Fibroblast of lung (primary cell): Measurements from ENCODE around the gene TMEM89. TPM values are rescaled to one million over a fixed set of nuclear protein-coding genes. Genes with fewer than 3 reads are reported as not detected.

ENCODE experiments used
- DNase-seq, 2 donors: peaks; one replicate each; pipeline versions ENCODE4 v3.0.0 to v3.0.0-alpha.2; 2010; ENCODE audit warnings: low read depth in 2 of 2
- H2AFZ ChIP-seq: 2 replicates; pipeline ENCODE4 v1.5.1; 2012; ENCODE audit warnings: low read length, control low read depth, inconsistent platforms
- H3K27ac ChIP-seq: 2 replicates; pipeline ENCODE4 v1.5.1; 2011; ENCODE audit warnings: low read length, control low read depth; ENCODE audit not compliant: insufficient read depth
- H3K27me3 ChIP-seq: 2 replicates; pipeline ENCODE4 v1.5.1; 2011; ENCODE audit warnings: mild to moderate bottlenecking, low read length; ENCODE audit not compliant: control insufficient read depth, insufficient read depth
- H3K36me3 ChIP-seq: 2 replicates; pipeline ENCODE4 v1.5.1; 2011; ENCODE audit warnings: low read length; ENCODE audit not compliant: control insufficient read depth, insufficient read depth
- H3K4me1 ChIP-seq: 2 replicates; pipeline ENCODE4 v1.5.1; 2011; ENCODE audit warnings: low read length; ENCODE audit not compliant: control insufficient read depth, insufficient read depth; ENCODE audit errors: extremely low read depth
- H3K4me2 ChIP-seq: 2 replicates; pipeline ENCODE4 v1.5.1; 2011; ENCODE audit warnings: low read length, control low read depth; ENCODE audit not compliant: insufficient read depth; ENCODE audit errors: extremely low read depth
- H3K4me3 ChIP-seq, 4 experiments: fragments of 200-600 bp in 1 of 4; sonication (generic) in 1 of 4; replicated peaks in 1 of 4; 2 replicates each; pipeline ENCODE4 v1.5.1; 2011 to 2016; ENCODE audit warnings: low read length in 4 of 4, low read depth in 3 of 4, mild to moderate bottlenecking in 3 of 4, control low read depth in 2 of 4, inconsistent platforms in 1 of 4, mixed read lengths in 1 of 4; ENCODE audit not compliant: insufficient read depth in 1 of 4; ENCODE audit errors: control extremely low read depth in 1 of 4
- H3K79me2 ChIP-seq: 2 replicates; pipeline ENCODE4 v1.5.1; 2012; ENCODE audit warnings: mild to moderate bottlenecking, low read length, inconsistent platforms; ENCODE audit not compliant: control insufficient read depth, insufficient read depth
- H3K9ac ChIP-seq: 2 replicates; pipeline ENCODE4 v1.5.1; 2011; ENCODE audit warnings: mild to moderate bottlenecking, low read length, control low read depth; ENCODE audit not compliant: insufficient read depth
- H3K9me3 ChIP-seq: 2 replicates; pipeline ENCODE4 v1.5.1; 2012; ENCODE audit warnings: low read depth, low read length; ENCODE audit not compliant: control insufficient read depth, insufficient read depth
- H4K20me1 ChIP-seq: 2 replicates; pipeline ENCODE4 v1.5.1; 2011; ENCODE audit warnings: low read length; ENCODE audit not compliant: control insufficient read depth, insufficient read depth; ENCODE audit errors: extremely low read depth
- CTCF ChIP-seq, 2 donors: IDR thresholded peaks in 1 of 2; conservative IDR thresholded peaks in 1 of 2; 1 replicate in 1 of 2; 2 replicates in 1 of 2; pipeline ENCODE4 v1.5.1; 2011 to 2012; ENCODE audit warnings: low read length in 2 of 2, control low read depth in 1 of 2, inconsistent platforms in 1 of 2, low read depth in 1 of 2, mild to moderate bottlenecking in 1 of 2
- EZH2 ChIP-seq: IDR thresholded peaks from 2 replicates; pipeline ENCODE4 v1.5.1; 2012; ENCODE audit warnings: low read length, control low read depth, mild to moderate bottlenecking; ENCODE audit errors: missing control alignments
- polyA plus RNA-seq, 2 donors: library from polyadenylated mRNA; depleted of rRNA in 1 of 2; stranded (reverse) in 1 of 2; unstranded in 1 of 2; fragments of >200 nt; gene quantifications; 2 replicates each; pipeline ENCODE4 v1.2.1, GENCODE V29; 2011 to 2012; ENCODE audit warnings: missing spikeins in 1 of 2
- total RNA-seq: library from RNA; depleted of rRNA; stranded (reverse); fragments of >200 nt; gene quantifications from 2 replicates; pipeline ENCODE4 v1.2.1, GENCODE V29; 2014

TMEM89 gene
- total and polyA plus RNA-seq, 2 donors (not counting 1 experiment from before 2014, with no cell fraction given), result not detected

GRCh38 chr3:48634661-48635221, 13.2 kb upstream of the TMEM89 start:
- Histone ChIP-seq H4K20me1 (no peaks in the 10 kb centered on the region), H3K9me3 (no peaks in the 10 kb centered on the region), H3K4me1 (peaks cover 6% of the 10 kb centered on the region), H3K27ac (peak overlapping the region; percentile 77), H3K36me3 (peaks cover 26% of the 10 kb centered on the region), H3K4me2 (peak overlapping the region; percentile 91), H3K9ac (peak overlapping the region; percentile 70), H2AFZ (peak overlapping the region; percentile 43), H3K27me3 (no peaks in the 10 kb centered on the region), H3K4me3 (peak overlapping the region; percentile 79 to 94 (median 88)), H3K79me2 (peaks cover 6% of the 10 kb centered on the region)
- TF ChIP-seq CTCF (conservative IDR thresholded peaks at IDR 0.05 in 1 of 2, IDR thresholded peaks at IDR 0.05 in 1 of 2; ENCODE audit: low read depth in 1 of 2, low read length in 2 of 2), result no peak
- TF ChIP-seq EZH2, result no peak
- peak; percentile 57 to 63 for DNase-seq

GRCh38 chr3:48633743-48634142, 12.2 kb upstream of the TMEM89 start:
- Histone ChIP-seq H3K9ac (no peak overlapping the region), H3K4me1 (peaks cover 6% of the 10 kb centered on the region), H3K36me3 (peaks cover 26% of the 10 kb centered on the region), H3K4me2 (no peak overlapping the region), H2AFZ (no peak overlapping the region), H3K9me3 (no peaks in the 10 kb centered on the region), H4K20me1 (no peaks in the 10 kb centered on the region), H3K79me2 (peaks cover 6% of the 10 kb centered on the region), H3K4me3 (peak overlapping the region in 2 of 4 experiments; percentile 79 to 94), H3K27me3 (no peaks in the 10 kb centered on the region), H3K27ac (no peak overlapping the region)
- TF ChIP-seq EZH2 (no peak), CTCF (conservative IDR thresholded peaks at IDR 0.05 in 1 of 2, IDR thresholded peaks at IDR 0.05 in 1 of 2; ENCODE audit: low read depth in 1 of 2, low read length in 2 of 2) (no peak)
- DNase-seq, result no peak

- Histone ChIP-seq H3K4me2 (no peak overlapping the region), H3K27ac (no peak overlapping the region), H3K27me3 (no peaks in the 10 kb centered on the region), H3K4me1 (peaks cover 6% of the 10 kb centered on the region), H3K79me2 (peaks cover 6% of the 10 kb centered on the region), H4K20me1 (no peaks in the 10 kb centered on the region), H3K9me3 (no peaks in the 10 kb centered on the region), H3K4me3 (no peak overlapping the region), H2AFZ (no peak overlapping the region), H3K36me3 (peaks cover 26% of the 10 kb centered on the region), H3K9ac (no peak overlapping the region)
- no peak for DNase-seq
- TF ChIP-seq EZH2 (no peak), CTCF (conservative IDR thresholded peaks at IDR 0.05 in 1 of 2, IDR thresholded peaks at IDR 0.05 in 1 of 2; ENCODE audit: low read depth in 1 of 2, low read length in 2 of 2) (no peak)
Observed at GRCh38 chr3:48633256-48633655, 11.7 kb upstream of the TMEM89 start.
